ENCODE measurements around the gene SLC24A4. TPM values are rescaled to one million over a fixed set of nuclear protein-coding genes. Genes with fewer than 3 reads are reported as not detected.

Gene SLC24A4
- total RNA-seq, 1 experiment from 2014 or later: under 0.01 TPM

- no peak for DNase-seq (ENCODE audit: extremely low read depth, low read depth)
Measured at GRCh38 chr14:92471919-92472318, 149.0 kb downstream of the SLC24A4 start.

- no peak for DNase-seq (ENCODE audit: extremely low read depth, low read depth)
Measured at GRCh38 chr14:92472860-92473259, 149.9 kb downstream of the SLC24A4 start.

- DNase-seq (ENCODE audit: extremely low read depth, low read depth): no peak
Measured at GRCh38 chr14:92473261-92473968, 150.4 kb downstream of the SLC24A4 start.

- DNase-seq (ENCODE audit: extremely low read depth, low read depth): no peak
Measured at GRCh38 chr14:92473969-92474535, 151.1 kb downstream of the SLC24A4 start.

GRCh38 chr14:92475037-92475436 is 152.1 kb downstream of the SLC24A4 start:
- DNase-seq (ENCODE audit: extremely low read depth, low read depth): no peak

- DNase-seq (ENCODE audit: extremely low read depth, low read depth): no peak
Measured at GRCh38 chr14:92475451-92476187, 152.7 kb downstream of the SLC24A4 start.

- DNase-seq (ENCODE audit: extremely low read depth, low read depth): no peak
Measured at GRCh38 chr14:92480856-92481255, 157.9 kb downstream of the SLC24A4 start.

GRCh38 chr14:92481386-92481785 is 158.4 kb downstream of the SLC24A4 start:
- DNase-seq (ENCODE audit: extremely low read depth, low read depth): no peak

- DNase-seq (ENCODE audit: extremely low read depth, low read depth): no peak
Measured at GRCh38 chr14:92481811-92482555, 159.0 kb downstream of the SLC24A4 start.

GRCh38 chr14:92482621-92483319 is 159.8 kb downstream of the SLC24A4 start:
- DNase-seq (ENCODE audit: extremely low read depth, low read depth): no peak

- DNase-seq (ENCODE audit: extremely low read depth, low read depth): no peak
Measured at GRCh38 chr14:92484132-92484823, 161.3 kb downstream of the SLC24A4 start.

- no peak for DNase-seq (ENCODE audit: extremely low read depth, low read depth)
Measured at GRCh38 chr14:92486881-92487280, 163.9 kb downstream of the SLC24A4 start.

GRCh38 chr14:92487513-92488133 is 164.7 kb downstream of the SLC24A4 start:
- DNase-seq (ENCODE audit: extremely low read depth, low read depth): no peak

- no peak for DNase-seq (ENCODE audit: extremely low read depth, low read depth)
Measured at GRCh38 chr14:92489394-92490238, 166.7 kb downstream of the SLC24A4 start.

GRCh38 chr14:92490239-92490959 is 167.4 kb downstream of the SLC24A4 start:
- no peak for DNase-seq (ENCODE audit: extremely low read depth, low read depth)

GRCh38 chr14:92491782-92492181 is 168.8 kb downstream of the SLC24A4 start:
- DNase-seq (ENCODE audit: extremely low read depth, low read depth): no peak

- DNase-seq (ENCODE audit: extremely low read depth, low read depth): no peak
Measured at GRCh38 chr14:92492258-92492657, 169.3 kb downstream of the SLC24A4 start.

- no peak for DNase-seq (ENCODE audit: extremely low read depth, low read depth)
Measured at GRCh38 chr14:92493024-92493423, 170.1 kb downstream of the SLC24A4 start.

Data from NCI-H460 (cell line).